ENCODE measurements around the gene SH3PXD2A. TPM values are rescaled to one million over a fixed set of nuclear protein-coding genes. Genes with fewer than 3 reads are reported as not detected.

SH3PXD2A gene
- total RNA-seq, 2 experiments from 2014 or later: 6.9 to 7.0 TPM

- no peaks in the 10 kb centered on the region for H3K4me1 Mint-ChIP-seq (ENCODE audit: low read depth)
- Histone ChIP-seq H3K36me3 (ENCODE audit: insufficient read depth, low read length) (no peaks in the 10 kb centered on the region), H3K4me3 (ENCODE audit: low read length) (no peak overlapping the region), H3K27me3 (ENCODE audit: control insufficient read depth in 1 of 2, insufficient read depth in 2 of 2, low read length in 2 of 2) (peaks cover 4% of the 10 kb centered on the region in 2 experiments), H3K4me1 (ENCODE audit: insufficient read depth, low read length) (peaks cover 3% of the 10 kb centered on the region), H3K27ac (ENCODE audit: low read depth in 1 of 2, low read length in 2 of 2) (no peak overlapping the region), H3K9me3 (ENCODE audit: control insufficient read depth in 1 of 2, insufficient read depth in 1 of 2, low read length in 2 of 2) (peaks cover 0 to 7% of the 10 kb centered on the region in 2 experiments)
- no peak overlapping the region for H3K27ac Mint-ChIP-seq
- intact Hi-C loops (cut with DNase I, micrococcal nuclease): no loop called here
- DNase-seq: no peak
- ChIA-PET POLR2A (no interaction called here), CTCF (no interaction called here)
- no peak for TF ChIP-seq CTCF (IDR thresholded peaks at IDR 0.05)
- no peak for ATAC-seq (ENCODE audit: poor library complexity)
- H3K36me3 Mint-ChIP-seq (ENCODE audit: low read depth): no peaks in the 10 kb centered on the region
- H3K4me3 Mint-ChIP-seq: no peak overlapping the region
- H3K9me3 Mint-ChIP-seq: no peaks in the 10 kb centered on the region
- H3K27me3 Mint-ChIP-seq: peaks cover 10% of the 10 kb centered on the region
Observed at GRCh38 chr10:103562383-103562782, 293.0 kb downstream of the SH3PXD2A start.

- ChIA-PET CTCF (interaction anchor here (1.2 kb wide), 1 partner anchor 126 kb away, joined by 4 read pairs; no protein-coding TSS in a partner anchor), POLR2A (no interaction called here)
- no peaks in the 10 kb centered on the region for H3K9me3 Mint-ChIP-seq
- ATAC-seq (ENCODE audit: poor library complexity): no peak
- H3K27me3 Mint-ChIP-seq: peaks cover 14% of the 10 kb centered on the region
- Histone ChIP-seq H3K4me3 (ENCODE audit: low read length) (no peak overlapping the region), H3K27me3 (ENCODE audit: control insufficient read depth in 1 of 2, insufficient read depth in 2 of 2, low read length in 2 of 2) (peaks cover 4 to 7% of the 10 kb centered on the region in 2 experiments), H3K4me1 (ENCODE audit: insufficient read depth, low read length) (peaks cover 6% of the 10 kb centered on the region), H3K9me3 (ENCODE audit: control insufficient read depth in 1 of 2, insufficient read depth in 1 of 2, low read length in 2 of 2) (peaks cover 0 to 7% of the 10 kb centered on the region in 2 experiments), H3K27ac (ENCODE audit: low read depth in 1 of 2, low read length in 2 of 2) (no peak overlapping the region), H3K36me3 (ENCODE audit: insufficient read depth, low read length) (no peaks in the 10 kb centered on the region)
- DNase-seq: no peak
- H3K4me3 Mint-ChIP-seq: no peak overlapping the region
- no peak overlapping the region for H3K27ac Mint-ChIP-seq
- TF ChIP-seq CTCF (IDR thresholded peaks at IDR 0.05): no peak
- H3K4me1 Mint-ChIP-seq (ENCODE audit: low read depth): no peaks in the 10 kb centered on the region
- no peaks in the 10 kb centered on the region for H3K36me3 Mint-ChIP-seq (ENCODE audit: low read depth)
- intact Hi-C loops (cut with DNase I, micrococcal nuclease): no loop called here
Observed at GRCh38 chr10:103560886-103561285, 294.5 kb downstream of the SH3PXD2A start.

- Histone ChIP-seq H3K9me3 (ENCODE audit: control insufficient read depth in 1 of 2, insufficient read depth in 1 of 2, low read length in 2 of 2) (peaks cover 0 to 7% of the 10 kb centered on the region in 2 experiments), H3K4me1 (ENCODE audit: insufficient read depth, low read length) (peaks cover 14% of the 10 kb centered on the region), H3K4me3 (ENCODE audit: low read length) (no peak overlapping the region), H3K27me3 (ENCODE audit: control insufficient read depth in 1 of 2, insufficient read depth in 2 of 2, low read length in 2 of 2) (peaks cover 9 to 10% of the 10 kb centered on the region in 2 experiments), H3K36me3 (ENCODE audit: insufficient read depth, low read length) (no peaks in the 10 kb centered on the region), H3K27ac (ENCODE audit: low read depth in 1 of 2, low read length in 2 of 2) (no peak overlapping the region)
- Mint-ChIP-seq H3K27me3 (peaks cover 16% of the 10 kb centered on the region), H3K27ac (no peak overlapping the region), H3K4me1 (ENCODE audit: low read depth) (peaks cover 2% of the 10 kb centered on the region), H3K9me3 (no peaks in the 10 kb centered on the region), H3K36me3 (ENCODE audit: low read depth) (no peaks in the 10 kb centered on the region), H3K4me3 (no peak overlapping the region)
- ChIA-PET CTCF (no interaction called here), POLR2A (no interaction called here)
- intact Hi-C loops (cut with DNase I, micrococcal nuclease): no loop called here
- DNase-seq (no peak), ATAC-seq (ENCODE audit: poor library complexity) (no peak)
- TF ChIP-seq CTCF (IDR thresholded peaks at IDR 0.05): no peak
Observed at GRCh38 chr10:103559776-103560175, 295.6 kb downstream of the SH3PXD2A start.
